ENCODE data around the gene HNRNPU. TPM values are rescaled to one million over a fixed set of nuclear protein-coding genes. Genes with fewer than 3 reads are reported as not detected.

The HNRNPU gene
- total and polyA plus RNA-seq, 10 donors = 121 to 457 (median 280) TPM

- WGBS, 5 donors = 95 to 100% (median 97%) methylated on average over 2 of the region's 2 CpGs
- H3K9me3 ChIP-seq = no peaks in the 10 kb centered on the region
- no peak for TF ChIP-seq CTCF (IDR thresholded peaks at IDR 0.05 in 8 of 11, conservative IDR thresholded peaks at IDR 0.05 in 3 of 11)
- peak in 1 of 3 donors; percentile 27 for TF ChIP-seq POLR2AphosphoS5 (IDR thresholded peaks at IDR 0.05)
- peak overlapping the region in 2 of 8 donors; percentile 5 to 49 for H3K27ac ChIP-seq
- no peaks in the 10 kb centered on the region for H3K27me3 ChIP-seq (replicated peaks in 1 of 7)
- peaks cover 29 to 76% (median 49%) of the 10 kb centered on the region in 6 donors for H3K4me1 ChIP-seq
- H3K4me3 ChIP-seq = no peak overlapping the region
- DNase-seq = no peak
- intact Hi-C loops (cut with DNase I; ENCODE audit: low total_unique reads) = no loop called here
- peaks cover 0 to 99% (median 72%) of the 10 kb centered on the region in 6 donors for H3K36me3 ChIP-seq
Observed at GRCh38 chr1:244850896-244851295, 13.4 kb downstream of the HNRNPU start.

GRCh38 chr1:244850099-244850852 is 14.1 kb downstream of the HNRNPU start:
- WGBS, 5 donors = 85 to 94% (median 89%) methylated on average over 3 of the region's 3 CpGs
- peaks cover 22 to 69% (median 43%) of the 10 kb centered on the region in 6 donors for H3K4me1 ChIP-seq

GRCh38 chr1:244849189-244849866 is 15.0 kb downstream of the HNRNPU start:
- H3K4me1 ChIP-seq = peaks cover 13 to 68% (median 33%) of the 10 kb centered on the region in 6 donors
- WGBS, 5 donors = 28 to 37% (median 33%) methylated on average over 1 of the region's 1 CpG

More at GRCh38 chr1:244850099-244850852, 14.1 kb downstream of the HNRNPU start:
- TF ChIP-seq CTCF (IDR thresholded peaks at IDR 0.05 in 8 of 11, conservative IDR thresholded peaks at IDR 0.05 in 3 of 11) = no peak
- no peak for TF ChIP-seq POLR2AphosphoS5 (IDR thresholded peaks at IDR 0.05)
- TF ChIP-seq POLR2A (IDR thresholded peaks at IDR 0.05) = no peak
- Histone ChIP-seq H3K36me3 (peaks cover 0 to 99% (median 72%) of the 10 kb centered on the region in 6 donors), H3K9me3 (no peaks in the 10 kb centered on the region), H3K27ac (peak overlapping the region in 1 of 8 donors; percentile 22), H3K4me3 (no peak overlapping the region), H3K27me3 (replicated peaks in 1 of 7) (no peaks in the 10 kb centered on the region)
- no peak for DNase-seq
- intact Hi-C loops (cut with DNase I; ENCODE audit: low total_unique reads) = no loop called here

More at GRCh38 chr1:244849189-244849866, 15.0 kb downstream of the HNRNPU start:
- H3K27me3 ChIP-seq (replicated peaks in 1 of 7) = no peaks in the 10 kb centered on the region
- TF ChIP-seq POLR2A (IDR thresholded peaks at IDR 0.05) (no peak), CTCF (IDR thresholded peaks at IDR 0.05 in 8 of 11, conservative IDR thresholded peaks at IDR 0.05 in 3 of 11) (no peak), POLR2AphosphoS5 (IDR thresholded peaks at IDR 0.05) (peak in 1 of 3 donors; percentile 18)
- no peak overlapping the region for H3K4me3 ChIP-seq
- no peak for DNase-seq
- intact Hi-C loops (cut with DNase I; ENCODE audit: low total_unique reads) = no loop called here
- H3K27ac ChIP-seq = no peak overlapping the region
- no peaks in the 10 kb centered on the region for H3K9me3 ChIP-seq
- H3K36me3 ChIP-seq = peaks cover 0 to 99% (median 72%) of the 10 kb centered on the region in 6 donors

All from spleen (tissue), 11 donors.